ENCODE data around the gene MAMLD1. TPM values are rescaled to one million over a fixed set of nuclear protein-coding genes. Genes with fewer than 3 reads are reported as not detected.

The MAMLD1 gene
- total RNA-seq, 1 experiment from 2014 or later: 0.48 TPM

GRCh38 chrX:150334981-150335380 lies 28.1 kb upstream of the MAMLD1 start:
- H3K27ac ChIP-seq (ENCODE audit: insufficient read length, low read depth, low read length): no peak overlapping the region
- H3K9me3 ChIP-seq (ENCODE audit: control insufficient read depth, low read depth, low read length): no peaks in the 10 kb centered on the region
- H4K5ac ChIP-seq (ENCODE audit: insufficient read length, low read depth, low read length): no peak overlapping the region
- no peaks in the 10 kb centered on the region for H3K27me3 ChIP-seq (ENCODE audit: insufficient read depth, low read length)
- Mint-ChIP-seq H3K27me3 (ENCODE audit: low read depth) (peaks cover 5% of the 10 kb centered on the region; the same call in 1 of the 2 replicates), H3K4me1 (no peaks in the 10 kb centered on the region), H3K9me3 (peaks cover 62 to 73% of the 10 kb centered on the region in 2 experiments), H3K4me3 (no peak overlapping the region), H3K36me3 (ENCODE audit: insufficient read depth in 1 of 3, low read depth in 3 of 3) (peaks cover 0 to 4% (median 0%) of the 10 kb centered on the region in 3 experiments; a peak in 2 of 7 replicates), H3K27ac (no peak overlapping the region)
- no peaks in the 10 kb centered on the region for H3K79me2 ChIP-seq (ENCODE audit: insufficient read depth, low read length)
- no peak overlapping the region for H4K8ac ChIP-seq (replicated peaks; ENCODE audit: insufficient read length, low read depth, low read length)
- no peak overlapping the region for H3K4me2 ChIP-seq (ENCODE audit: insufficient read depth, insufficient read length, low read length)
- no peak overlapping the region for H2BK15ac ChIP-seq (ENCODE audit: low read depth, low read length)
- H2AK5ac ChIP-seq (ENCODE audit: insufficient read length, low read length): no peak overlapping the region
- no peaks in the 10 kb centered on the region for H3K79me1 ChIP-seq (ENCODE audit: insufficient read depth, low read depth, low read length, poor library complexity, severe bottlenecking)
- no peak overlapping the region for H3K18ac ChIP-seq (ENCODE audit: insufficient read length, low read depth, low read length)
- H2BK5ac ChIP-seq (ENCODE audit: insufficient read length, low read length): no peak overlapping the region
- no peak for TF ChIP-seq CTCF (conservative IDR thresholded peaks at IDR 0.05)
- DNase-seq: no peak
- no peaks in the 10 kb centered on the region for H3K4me1 ChIP-seq (ENCODE audit: insufficient read depth, low read length)
- H2AFZ ChIP-seq (ENCODE audit: low read length): no peak overlapping the region
- no peak overlapping the region for H3K4ac ChIP-seq (ENCODE audit: low read depth, low read length)
- no peak overlapping the region for H3K56ac ChIP-seq (ENCODE audit: insufficient read length, low read depth, low read length)
- H4K20me1 ChIP-seq (ENCODE audit: control insufficient read depth, insufficient read depth, insufficient read length): no peaks in the 10 kb centered on the region
- no peak overlapping the region for H2BK12ac ChIP-seq (ENCODE audit: insufficient read length, low read depth, low read length)
- no peak overlapping the region for H3K14ac ChIP-seq (ENCODE audit: insufficient read depth, low read length)
- no peak overlapping the region for H3K23ac ChIP-seq (ENCODE audit: insufficient read length, low read depth, low read length)
- WGBS (ENCODE audit: extremely low coverage, insufficient read length, low lambda C conversion rate): no CpG with 5 or more reads among the region's 2 CpGs
- no peak overlapping the region for H3T11ph ChIP-seq (ENCODE audit: low read length)
- no peak overlapping the region for H3K9ac ChIP-seq (ENCODE audit: extremely low read depth, insufficient read length, low read length)
- H3K23me2 ChIP-seq (ENCODE audit: insufficient read length, low read depth, low read length, poor library complexity, severe bottlenecking): no peaks in the 10 kb centered on the region
- H2BK120ac ChIP-seq (ENCODE audit: low read depth, low read length, poor library complexity, severe bottlenecking): no peak overlapping the region
- H2BK20ac ChIP-seq (ENCODE audit: low read depth, low read length, poor library complexity, severe bottlenecking): no peak overlapping the region
- no peak overlapping the region for H4K91ac ChIP-seq (ENCODE audit: insufficient read length, low read depth, low read length)
